Activated T-cell treated with anti-CD3 and anti-CD28 coated beads for 24 hours (primary cell): ENCODE results near the gene GPX8.
A peak's percentile ranks its signal among the peaks of the same experiment; 100 is the strongest.

Source experiments
- DNase-seq: peaks from one replicate; pipeline ENCODE4 v3.0.0-alpha.2; 2020; ENCODE audit warnings: low read depth

Gene GPX8

GRCh38 chr5:55159763-55160492 is at the start of gene GPX8:
TSS of gene GPX8 (plus strand) at chr5:55160171. CDS start at chr5:55160193, 22 bp downstream.
- DNase-seq: no peak

- DNase-seq: no peak
Measured at GRCh38 chr5:55110217-55110616, 49.8 kb upstream of the GPX8 start.

GRCh38 chr5:55113327-55113726 is 46.6 kb upstream of the GPX8 start:
- DNase-seq: no peak

- no peak for DNase-seq
Measured at GRCh38 chr5:55114061-55114460, 45.9 kb upstream of the GPX8 start.

GRCh38 chr5:55123365-55123764 is 36.6 kb upstream of the GPX8 start:
- DNase-seq: no peak

GRCh38 chr5:55134053-55134722 is 25.8 kb upstream of the GPX8 start:
- no peak for DNase-seq

GRCh38 chr5:55136521-55136920 is 23.4 kb upstream of the GPX8 start:
- no peak for DNase-seq

GRCh38 chr5:55140908-55141665 is 18.9 kb upstream of the GPX8 start:
- no peak for DNase-seq

- no peak for DNase-seq
Measured at GRCh38 chr5:55141945-55142690, 17.9 kb upstream of the GPX8 start.

GRCh38 chr5:55143624-55144023 is 16.3 kb upstream of the GPX8 start:
- DNase-seq: no peak

- no peak for DNase-seq
Measured at GRCh38 chr5:55146080-55146479, 13.9 kb upstream of the GPX8 start.

- peak; percentile 79 for DNase-seq
Measured at GRCh38 chr5:55146543-55147151, 13.3 kb upstream of the GPX8 start.

- DNase-seq: no peak
Measured at GRCh38 chr5:55149308-55149795, 10.6 kb upstream of the GPX8 start.

- no peak for DNase-seq
Measured at GRCh38 chr5:55151923-55152842, 7.8 kb upstream of the GPX8 start.

GRCh38 chr5:55154873-55155272 is 5.1 kb upstream of the GPX8 start:
- no peak for DNase-seq

GRCh38 chr5:55160493-55161209 is 680 bp downstream of the GPX8 start:
- no peak for DNase-seq

GRCh38 chr5:55162666-55163065 is 2.7 kb downstream of the GPX8 start:
- DNase-seq: no peak

GRCh38 chr5:55171471-55171870 is 11.5 kb downstream of the GPX8 start:
- no peak for DNase-seq

- peak; percentile 49 for DNase-seq
Measured at GRCh38 chr5:55172051-55172899, 12.3 kb downstream of the GPX8 start.
